Measurements from ENCODE around the gene ACLY.

GRCh38 chr17:41895617-41896016 is 23.1 kb downstream of the ACLY start:
- TF ChIP-seq GATA3 (IDR thresholded peaks at IDR 0.05; ENCODE audit: low read depth, low read length) (no peak), GATA2 (IDR thresholded peaks at IDR 0.05; ENCODE audit: low read depth, low read length) (no peak)

Data from SH-SY5Y (cell line).